ENCODE data around the gene OR51S1. TPM values are rescaled to one million over a fixed set of nuclear protein-coding genes. Genes with fewer than 3 reads are reported as not detected.
"Not testable (repeated sequence)": the region's sequence is repeated elsewhere in the genome, so short reads cannot be mapped to it uniquely, and the experiment has no call there.

The OR51S1 gene
- total RNA-seq, 1 donor from 2014 or later, result not detected

GRCh38 chr11:4863876-4864275 lies 14.9 kb upstream of the OR51S1 start:
- Histone ChIP-seq H3K4me1 (peaks cover 7% of the 10 kb centered on the region), H3K27ac (replicated peaks) (no peak overlapping the region), H3K27me3 (ENCODE audit: low read depth) (no peaks in the 10 kb centered on the region), H3K36me3 (no peaks in the 10 kb centered on the region), H3K4me3 (no peak overlapping the region), H3K9me3 (replicated peaks) (peaks cover 7% of the 10 kb centered on the region)
- no peak for TF ChIP-seq CTCF (IDR thresholded peaks at IDR 0.05; ENCODE audit: borderline replicate concordance)
- intact Hi-C loops (cut with micrococcal nuclease), result loop anchor here (2.0 kb wide), 1 partner anchor 37 kb away; no protein-coding TSS in a partner anchor
- DNase-seq, result no peak

GRCh38 chr11:4862447-4863236 lies 13.6 kb upstream of the OR51S1 start:
- H3K27ac ChIP-seq (replicated peaks), result no peak overlapping the region
- no peaks in the 10 kb centered on the region for H3K36me3 ChIP-seq
- no peak overlapping the region for H3K4me3 ChIP-seq
- TF ChIP-seq CTCF (IDR thresholded peaks at IDR 0.05; ENCODE audit: borderline replicate concordance), result no peak
- H3K9me3 ChIP-seq (replicated peaks), result peaks cover 7% of the 10 kb centered on the region
- DNase-seq, result no peak
- H3K4me1 ChIP-seq, result peaks cover 7% of the 10 kb centered on the region
- intact Hi-C loops (cut with micrococcal nuclease), result loop anchor here (2.0 kb wide), 1 partner anchor 38 kb away; no protein-coding TSS in a partner anchor
- H3K27me3 ChIP-seq (ENCODE audit: low read depth), result no peaks in the 10 kb centered on the region

- H3K36me3 ChIP-seq; H3K27me3 ChIP-seq (ENCODE audit: low read depth); H3K27ac ChIP-seq (replicated peaks); intact Hi-C loops (cut with micrococcal nuclease); H3K9me3 ChIP-seq (replicated peaks); DNase-seq; H3K4me3 ChIP-seq: not testable (repeated sequence)
- peaks cover 11% of the 10 kb centered on the region for H3K4me1 ChIP-seq
These were observed 5.3 kb upstream of the OR51S1 start for GRCh38 chr11:4854286-4854685.

GRCh38 chr11:4851033-4851432 lies 2.0 kb upstream of the OR51S1 start:
- intact Hi-C loops (cut with micrococcal nuclease), result no loop called here
- Histone ChIP-seq H3K4me3 (no peak overlapping the region), H3K9me3 (replicated peaks) (no peaks in the 10 kb centered on the region), H3K36me3 (no peaks in the 10 kb centered on the region), H3K4me1 (peaks cover 11% of the 10 kb centered on the region), H3K27me3 (ENCODE audit: low read depth) (no peaks in the 10 kb centered on the region), H3K27ac (replicated peaks) (no peak overlapping the region)
- TF ChIP-seq CTCF (IDR thresholded peaks at IDR 0.05; ENCODE audit: borderline replicate concordance), result no peak
- no peak for DNase-seq

GRCh38 chr11:4839851-4840549 lies 9.0 kb downstream of the OR51S1 start:
- Histone ChIP-seq H3K9me3 (replicated peaks) (no peaks in the 10 kb centered on the region), H3K4me1 (peaks cover 4% of the 10 kb centered on the region), H3K27ac (replicated peaks) (no peak overlapping the region), H3K36me3 (no peaks in the 10 kb centered on the region), H3K4me3 (no peak overlapping the region), H3K27me3 (ENCODE audit: low read depth) (no peaks in the 10 kb centered on the region)
- no peak for DNase-seq
- intact Hi-C loops (cut with micrococcal nuclease), result no loop called here
- no peak for TF ChIP-seq CTCF (IDR thresholded peaks at IDR 0.05; ENCODE audit: borderline replicate concordance)

- no peaks in the 10 kb centered on the region for H3K36me3 ChIP-seq
- TF ChIP-seq CTCF (IDR thresholded peaks at IDR 0.05; ENCODE audit: borderline replicate concordance), result no peak
- peaks cover 4% of the 10 kb centered on the region for H3K4me1 ChIP-seq
- H3K27ac ChIP-seq (replicated peaks), result no peak overlapping the region
- no peaks in the 10 kb centered on the region for H3K9me3 ChIP-seq (replicated peaks)
- H3K27me3 ChIP-seq (ENCODE audit: low read depth), result no peaks in the 10 kb centered on the region
- DNase-seq, result no peak
- intact Hi-C loops (cut with micrococcal nuclease), result no loop called here
- H3K4me3 ChIP-seq, result no peak overlapping the region
These were observed 18.1 kb downstream of the OR51S1 start for GRCh38 chr11:4830909-4831308.

Measured in left ventricle myocardium inferior (tissue), 1 donor.